Measurements from ENCODE around the gene BABAM1.
"Not testable (repeated sequence)": the region's sequence is repeated elsewhere in the genome, so short reads cannot be mapped to it uniquely, and the experiment has no call there.

The BABAM1 gene

DNA sequence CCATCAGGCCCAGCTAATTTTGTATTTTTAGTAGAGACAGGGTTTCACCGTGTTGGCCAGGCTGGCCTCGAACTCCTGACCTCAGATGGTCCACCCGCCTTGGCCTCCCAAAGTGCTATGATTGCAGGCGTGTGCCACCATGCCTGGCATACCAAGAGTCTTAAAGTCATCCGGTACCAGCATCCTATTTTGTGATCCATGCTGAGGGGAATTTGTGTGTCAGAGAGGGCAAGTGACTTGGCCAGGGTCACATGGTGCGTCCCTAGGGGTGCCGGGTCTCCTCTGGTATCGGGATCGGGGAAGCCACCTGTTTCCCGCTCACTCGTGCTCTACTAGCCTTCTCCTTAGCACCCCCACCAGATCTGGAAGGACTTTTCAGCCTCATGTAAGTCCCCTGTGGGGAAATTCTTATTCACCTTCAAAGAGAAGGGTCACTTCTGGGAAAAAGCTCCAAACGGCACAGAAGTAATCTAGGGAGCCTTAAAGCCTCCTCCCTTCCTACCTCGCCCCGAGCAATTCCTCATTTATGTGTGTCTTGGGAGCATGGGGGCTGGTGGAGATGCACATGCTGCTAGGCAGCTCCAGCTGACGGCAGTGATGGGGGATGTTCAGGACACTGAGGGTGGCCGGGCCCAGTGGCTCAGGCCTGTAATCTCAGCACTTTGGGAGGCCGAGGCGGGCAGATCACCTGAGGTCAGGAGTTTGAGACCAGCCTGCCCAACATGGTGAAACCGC, 8.4 kb downstream of the BABAM1 start:
- no peak for DNase-seq

- no peak for DNase-seq
These were observed 12.2 kb downstream of the BABAM1 start for GRCh38 chr19:17279436-17279835.

DNA sequence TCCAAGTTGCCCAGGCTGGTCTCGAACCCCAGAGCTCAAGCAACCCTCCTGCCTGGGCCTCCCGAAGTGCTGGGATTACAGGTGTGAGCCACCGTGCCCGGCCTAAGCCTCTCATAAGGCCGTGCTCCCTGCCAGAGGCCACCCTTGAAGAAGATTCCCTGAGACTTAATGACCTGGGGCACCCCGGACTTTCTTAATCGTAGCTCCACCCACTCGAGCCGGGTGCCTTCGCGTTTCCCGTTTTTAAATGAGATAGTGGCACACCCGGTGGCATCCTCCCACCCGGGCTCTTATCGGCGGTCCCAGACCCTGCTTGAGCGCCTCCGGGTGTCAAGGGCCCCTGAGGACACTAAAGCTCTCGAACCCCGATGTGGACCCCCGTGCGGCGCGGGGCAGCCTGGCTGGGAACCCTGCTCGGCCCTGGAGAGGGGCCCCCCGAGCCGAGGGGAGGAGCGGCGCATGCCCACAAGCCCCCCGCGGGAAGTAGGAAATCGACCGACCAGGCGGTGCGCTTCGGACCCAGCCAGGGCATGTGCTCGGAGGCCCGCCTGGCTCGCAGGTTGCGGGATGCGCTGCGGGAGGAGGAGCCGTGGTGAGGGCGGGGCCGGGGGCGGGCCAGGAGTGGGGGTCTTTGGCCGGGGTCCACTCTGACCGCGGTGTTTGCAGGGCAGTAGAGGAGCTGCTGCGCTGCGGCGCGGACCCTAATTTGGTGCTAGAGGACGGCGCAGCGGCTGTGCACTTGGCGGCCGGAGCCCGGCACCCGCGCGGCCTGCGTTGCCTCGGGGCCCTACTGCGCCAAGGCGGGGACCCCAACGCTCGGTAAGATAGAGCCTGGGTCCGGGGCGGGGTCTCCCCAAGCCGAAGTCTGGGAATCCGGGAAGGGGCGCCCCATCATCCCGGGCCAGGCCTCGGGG, 14.4 kb downstream of the BABAM1 start, which contains the start of gene ANKLE1:
Gene ANKLE1, plus strand, starts transcription at position 511 of the 914 bp plus-strand sequence. Its CDS starts 20 bp downstream, at position 531.
- DNase-seq = no peak

- DNase-seq = peak; percentile 71
These were observed 15.4 kb downstream of the BABAM1 start for GRCh38 chr19:17282488-17283125.

- DNase-seq = no peak
These were observed 16.3 kb downstream of the BABAM1 start for GRCh38 chr19:17283504-17283996.

DNA sequence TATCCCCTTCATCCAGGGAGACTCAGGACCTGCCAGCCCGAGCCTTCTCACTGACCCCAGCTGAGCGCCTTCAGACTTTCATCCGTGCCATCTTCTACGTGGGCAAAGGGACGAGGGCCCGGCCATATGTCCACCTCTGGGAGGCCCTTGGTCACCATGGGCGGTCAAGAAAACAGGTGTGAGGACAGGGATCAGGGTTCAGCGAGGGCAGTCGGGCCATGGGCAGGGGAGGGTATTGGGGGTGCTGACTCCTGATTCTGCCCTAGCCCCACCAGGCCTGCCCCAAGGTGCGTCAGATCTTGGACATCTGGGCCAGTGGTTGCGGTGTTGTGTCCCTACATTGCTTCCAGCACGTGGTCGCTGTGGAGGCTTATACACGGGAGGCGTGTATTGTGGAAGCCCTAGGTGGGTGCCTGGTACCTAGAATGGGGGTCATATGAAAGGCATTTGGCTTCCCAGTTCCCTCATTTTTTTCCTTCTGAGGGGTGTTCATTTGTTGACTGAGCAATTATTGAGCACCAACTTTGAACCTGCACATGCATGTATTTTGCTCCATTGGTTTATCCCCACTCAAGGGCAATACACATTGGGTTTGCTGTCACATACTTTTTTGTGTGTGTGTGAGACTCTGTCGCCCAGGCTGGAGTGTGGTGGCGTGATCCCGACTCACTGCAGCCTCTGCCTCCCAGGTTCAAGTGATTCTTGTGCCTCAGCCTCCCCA, 18.3 kb downstream of the BABAM1 start:
- DNase-seq = no peak

DNA sequence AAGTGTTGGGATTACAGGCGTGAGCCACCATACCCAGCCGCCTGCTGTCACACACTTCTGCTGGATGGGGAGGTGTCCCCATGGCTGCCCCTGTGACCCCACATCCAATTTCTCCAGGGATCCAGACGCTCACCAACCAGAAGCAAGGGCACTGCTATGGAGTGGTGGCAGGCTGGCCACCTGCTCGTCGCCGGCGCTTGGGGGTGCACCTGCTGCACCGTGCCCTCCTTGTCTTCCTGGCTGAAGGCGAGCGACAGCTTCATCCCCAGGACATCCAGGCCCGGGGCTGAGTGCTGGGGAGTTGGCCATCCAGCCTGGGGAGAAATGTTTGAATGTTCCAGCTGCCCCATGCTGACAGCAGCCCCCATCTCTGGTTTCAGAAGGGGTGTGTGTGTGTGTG, 19.0 kb downstream of the BABAM1 start:
- DNase-seq = no peak

GRCh38 chr19:17286752-17287151, 19.5 kb downstream of the BABAM1 start:
- DNase-seq = no peak

DNA sequence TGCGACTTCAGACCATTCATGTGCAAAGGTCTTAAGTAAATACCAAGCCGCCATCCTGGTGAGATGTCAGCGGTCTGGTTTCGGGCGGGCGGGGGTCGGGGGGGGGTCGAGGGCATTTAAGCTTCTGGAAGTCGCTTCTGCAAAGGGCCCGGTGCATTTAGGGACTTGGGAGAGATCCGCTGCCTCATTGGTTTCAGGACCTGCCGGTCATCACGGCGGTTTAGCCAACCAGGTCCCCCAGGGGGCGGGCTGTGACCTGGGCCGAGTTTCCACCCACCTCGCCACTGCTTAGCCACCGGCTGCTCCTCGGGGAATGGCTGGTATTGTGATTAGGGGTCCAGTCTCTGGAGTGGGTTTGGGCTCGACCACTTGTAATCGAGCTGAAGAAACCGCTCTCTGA, 22.2 kb downstream of the BABAM1 start:
- peak; percentile 82 for DNase-seq

DNA sequence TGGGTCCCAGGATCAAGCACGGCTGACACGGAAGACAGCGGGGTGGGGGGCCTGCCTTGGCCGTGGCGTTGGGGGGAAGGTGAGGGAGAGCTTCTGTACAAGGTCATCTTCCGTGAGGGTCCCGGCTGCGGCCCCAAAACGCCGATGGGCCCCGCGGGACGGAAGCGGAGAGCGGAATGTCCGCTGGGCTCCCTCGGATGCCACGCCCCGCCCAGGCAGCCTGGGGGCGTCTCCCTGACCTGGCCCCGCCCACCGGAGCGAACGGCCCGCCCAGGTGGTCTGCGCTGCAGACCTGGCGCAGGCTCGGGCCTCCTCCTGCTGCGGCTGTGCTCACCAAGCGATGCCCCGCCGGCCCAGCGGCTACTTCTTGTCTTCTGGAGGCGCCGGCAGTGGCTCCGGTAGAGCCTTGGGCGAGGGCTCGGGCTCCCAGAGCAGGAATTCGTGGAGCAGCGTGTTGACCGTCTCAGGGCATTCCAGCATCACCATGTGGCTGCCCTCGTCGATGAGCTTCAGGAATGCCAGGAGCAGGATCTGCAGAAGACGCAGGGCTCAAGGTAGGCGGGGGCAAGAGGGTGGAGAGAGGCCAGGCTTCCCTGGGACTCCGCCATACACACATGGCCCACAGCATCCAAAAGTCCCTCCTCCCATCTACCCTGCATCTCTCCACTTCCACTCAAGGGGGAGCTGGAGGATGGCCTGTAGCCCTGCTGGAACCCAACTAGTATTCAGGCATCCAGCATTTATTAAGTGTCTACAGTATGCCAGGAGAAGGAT, 25.2 kb downstream of the BABAM1 start:
- peak; percentile 87 for DNase-seq

DNA sequence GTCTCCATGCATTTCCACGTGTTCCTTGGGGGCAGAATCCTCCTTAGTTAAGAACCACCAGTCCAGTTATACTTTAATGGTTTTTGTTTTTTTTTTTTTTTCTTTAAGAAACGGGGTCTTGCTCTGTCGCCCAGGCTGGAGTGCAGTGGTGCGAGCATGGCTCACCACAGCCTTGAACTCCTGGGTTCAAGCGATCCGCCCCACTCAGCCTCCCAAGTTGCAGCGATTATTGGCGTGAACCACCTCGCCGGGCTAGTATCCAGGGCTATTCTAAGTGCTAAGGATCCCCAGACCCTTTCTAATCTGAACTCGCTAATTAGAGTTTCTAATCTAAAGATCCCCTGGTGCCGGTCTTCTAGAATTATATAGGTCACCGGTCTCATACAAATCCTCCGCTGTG, 26.4 kb downstream of the BABAM1 start:
- DNase-seq = no peak

DNA sequence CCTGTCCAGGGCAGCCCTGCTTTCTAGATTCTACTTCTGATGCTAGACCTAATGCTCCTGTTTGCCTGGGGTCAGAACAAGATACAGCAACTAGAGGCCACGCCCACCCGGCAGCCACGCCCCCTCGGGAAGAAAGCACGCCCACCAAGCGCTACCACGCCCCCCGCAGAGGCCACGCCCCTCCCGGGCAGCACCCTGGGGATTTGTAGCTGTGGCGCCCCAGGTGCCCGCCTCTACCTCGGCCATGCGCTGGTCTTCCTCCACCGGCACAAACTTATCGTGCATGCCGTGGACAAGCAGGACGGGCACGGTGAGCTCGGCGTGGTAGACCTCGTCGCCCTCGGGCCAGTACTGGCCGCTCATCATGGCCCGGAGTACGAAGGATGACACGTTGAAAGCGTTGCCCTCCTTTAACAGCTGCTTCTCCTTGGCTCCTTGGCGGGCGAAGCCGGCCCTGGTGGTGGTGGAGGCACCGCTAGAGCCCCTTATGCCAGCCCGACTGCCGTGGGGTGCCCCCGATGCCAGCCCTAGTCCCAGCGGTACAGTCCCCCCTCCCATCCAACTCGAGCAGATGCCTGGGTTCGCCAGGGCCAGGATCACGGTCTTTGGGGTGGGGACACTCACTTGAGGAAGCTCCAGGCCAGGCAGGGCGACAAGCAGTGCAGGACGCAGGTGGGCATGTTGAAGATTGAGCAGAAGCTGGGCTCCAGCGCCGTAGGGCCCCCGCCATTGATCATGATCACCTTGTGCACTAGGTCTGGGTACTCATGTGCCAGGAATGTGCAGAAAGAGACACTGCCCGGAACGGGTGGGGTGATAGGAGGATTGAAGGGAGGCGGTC, 27.0 kb downstream of the BABAM1 start:
- no peak for DNase-seq

GRCh38 chr19:17295551-17295950, 28.3 kb downstream of the BABAM1 start:
- DNase-seq = not testable (repeated sequence)

DNA sequence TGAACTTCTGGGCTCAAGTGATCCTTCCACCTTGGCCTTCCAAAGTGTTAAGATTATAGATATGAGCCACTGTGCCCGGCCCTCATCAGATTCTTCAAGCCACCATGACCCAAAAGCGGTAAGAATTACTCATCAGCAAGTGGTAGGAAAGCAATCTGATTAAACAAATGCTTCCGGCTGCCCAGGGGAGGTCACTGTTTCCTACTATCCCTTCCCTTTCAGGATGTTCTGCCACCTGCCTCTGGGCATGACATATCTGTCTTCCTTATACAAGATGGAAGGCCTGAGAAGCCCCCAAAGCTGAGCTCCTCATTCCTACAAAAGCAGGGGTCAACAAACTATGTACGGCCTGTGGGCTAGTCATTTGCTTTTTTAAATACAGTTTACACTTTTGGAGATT, 29.0 kb downstream of the BABAM1 start:
- no peak for DNase-seq

GRCh38 chr19:17296976-17297375, 29.7 kb downstream of the BABAM1 start:
- DNase-seq = no peak

GRCh38 chr19:17300992-17301619, 33.9 kb downstream of the BABAM1 start:
- no peak for DNase-seq

GRCh38 chr19:17302391-17303166, 35.3 kb downstream of the BABAM1 start:
- no peak for DNase-seq

DNA sequence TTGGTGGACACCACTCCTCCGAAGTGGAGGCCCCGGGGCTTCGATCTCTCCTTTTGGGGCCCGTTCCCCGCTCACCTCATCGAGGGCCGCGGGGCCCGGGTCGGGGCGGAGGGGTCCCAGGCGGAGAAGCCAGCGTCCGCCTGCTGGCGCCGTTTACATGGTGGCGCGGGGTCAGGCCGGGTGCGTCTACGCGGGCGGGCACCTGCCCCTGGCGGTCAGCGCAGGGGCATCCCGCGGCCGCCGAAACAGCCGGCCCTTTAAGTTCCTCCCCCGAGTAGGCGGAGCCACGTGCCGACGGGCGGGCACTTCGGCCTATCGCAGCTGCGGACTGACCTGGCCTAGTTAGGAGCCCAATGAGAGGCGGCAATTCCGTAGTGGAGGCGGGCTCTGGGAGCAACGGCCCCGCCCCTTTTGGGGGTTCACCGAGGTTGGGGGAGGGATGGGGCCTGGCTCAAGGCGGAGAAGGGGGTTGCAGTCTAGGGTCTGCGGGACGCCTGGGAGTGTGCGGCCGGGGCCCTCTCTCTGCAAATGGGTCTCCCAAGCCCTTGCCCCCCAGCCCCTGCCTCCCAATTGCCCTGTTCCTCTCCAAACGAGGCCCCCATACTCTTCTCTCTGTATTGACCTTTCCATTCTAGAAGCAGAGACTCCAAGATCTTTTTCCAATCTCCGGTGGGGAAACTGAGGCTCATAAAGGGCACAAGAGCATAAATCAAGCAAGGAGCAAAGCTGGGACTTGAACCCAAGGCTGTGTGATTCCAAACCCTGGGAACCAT, 36.1 kb downstream of the BABAM1 start, which contains the start of gene ABHD8:
Gene ABHD8, minus strand, starts transcription at position 259 of the 773 bp plus-strand sequence. CDS start 1,809 bp downstream, outside the sequence.
- DNase-seq = peak; percentile 93

DNA sequence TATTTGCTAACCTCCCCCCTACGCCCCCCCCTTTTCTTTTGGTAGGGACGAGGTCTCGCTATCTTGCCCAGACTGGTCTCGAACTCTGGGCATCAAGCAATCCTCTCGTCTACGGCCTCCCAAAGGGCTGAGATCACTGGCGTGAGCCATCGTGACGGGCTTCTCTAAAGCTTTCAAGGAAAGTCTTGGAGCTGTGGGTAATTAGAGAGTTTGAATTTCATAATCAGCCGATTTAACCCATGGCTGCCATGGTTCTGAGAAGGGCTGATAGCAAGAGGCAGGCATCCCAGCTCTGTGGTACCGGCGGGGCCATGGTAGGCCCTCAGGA, 36.7 kb downstream of the BABAM1 start:
- DNase-seq = no peak
